SK-N-MC (cell line): ENCODE data around the gene CALN1.

ENCODE experiments used
- EZH2 ChIP-seq: fragments of 200-600 bp; sonication (generic); IDR thresholded peaks from one replicate; pipeline ENCODE4 v1.6.1; 2017; ENCODE audit warnings: antibody characterized with exemption
- FOXP2 ChIP-seq: optimal IDR thresholded peaks from 2 replicates; pipeline ENCODE3; 2011; ENCODE audit warnings: mild to moderate bottlenecking, moderate library complexity; ENCODE audit not compliant: insufficient read depth; ENCODE audit errors: extremely low read length, control extremely low read depth
- POLR2AphosphoS5 ChIP-seq: IDR thresholded peaks from 2 replicates; pipeline ENCODE4 v1.6.1; 2012; ENCODE audit warnings: mild to moderate bottlenecking, low read depth, low read length, borderline replicate concordance

- TF ChIP-seq POLR2AphosphoS5 (no peak), EZH2 (no peak), FOXP2 (no peak)
Observed at GRCh38 chr7:72213081-72213480, 199.1 kb downstream of the CALN1 start.
